Gastrocnemius medialis (tissue), 4 donors: ENCODE measurements around the gene KCNK4.

Source experiments
- CTCF ChIP-seq, 5 experiments: fragments of 450-650 bp in 3 of 5; fragments of 200-600 bp in 2 of 5; sonication (generic) in 2 of 5; IDR thresholded peaks in 4 of 5; conservative IDR thresholded peaks in 1 of 5; 1 replicate in 4 of 5; 2 replicates in 1 of 5; pipeline ENCODE4 v1.5.1; 2016 to 2019; ENCODE audit warnings: antibody characterized with exemption in 5 of 5, mild to moderate bottlenecking in 3 of 5, moderate library complexity in 3 of 5
- POLR2A ChIP-seq, 2 donors: fragments of 450-650 bp; IDR thresholded peaks; one replicate each; pipeline ENCODE4 v1.6.1; 2017; ENCODE audit warnings: antibody characterized with exemption in 2 of 2, mild to moderate bottlenecking in 2 of 2, moderate library complexity in 2 of 2

GRCh38 chr11:64339286-64339685, 48.2 kb downstream of the KCNK4 start:
- TF ChIP-seq CTCF (IDR thresholded peaks at IDR 0.05 in 4 of 5, conservative IDR thresholded peaks at IDR 0.05 in 1 of 5) (no peak), POLR2A (IDR thresholded peaks at IDR 0.05) (no peak)
